PC-9 (cell line): ENCODE data around the gene DACH1.

ENCODE experiments used
- CTCF ChIP-seq: fragments of 200-600 bp; sonication (generic); conservative IDR thresholded peaks from 2 replicates; pipeline ENCODE4 v1.6.1; 2017; ENCODE audit warnings: mixed run types, antibody characterized with exemption, mild to moderate bottlenecking, moderate library complexity
- EZH2 ChIP-seq: fragments of 200-600 bp; sonication (generic); IDR thresholded peaks from 2 replicates; pipeline ENCODE4 v1.8.0; 2017; ENCODE audit warnings: antibody characterized with exemption, low read depth

GRCh38 chr13:71877256-71877653 is 10.3 kb upstream of the DACH1 start:
- TF ChIP-seq CTCF, result no peak
- no peak for TF ChIP-seq EZH2
